HEK293 (cell line): Measurements from ENCODE around the gene MCRIP2.

Source experiments
- CTCF ChIA-PET: fragments of 350-600 bp; formaldehyde crosslinking; extraction: SDS; loops from one replicate; lab custom pipeline; 2021; ENCODE audit warnings: antibody characterized with exemption; lab: Yijun Ruan, JAX
- POLR2A ChIA-PET: fragments of 300-600 bp; formaldehyde crosslinking; extraction: SDS; loops from one replicate; lab custom pipeline; 2020; ENCODE audit warnings: antibody characterized with exemption, inconsistent platforms; lab: Yijun Ruan, JAX
- H3K27ac ChIP-seq: fragments of 200-500 bp; sonication (Bioruptor generic); 2 replicates; pipeline ENCODE4 v1.5.1; 2014; ENCODE audit warnings: low read depth, low read length, control low read depth, inconsistent platforms; ENCODE audit errors: extremely low read depth
- H3K36me3 ChIP-seq, 2 experiments: fragments of 200-500 bp in 1 of 2; sonication (Bioruptor generic) in 1 of 2; 1 replicate in 1 of 2; 2 replicates in 1 of 2; pipeline ENCODE4 v1.5.1; 2014 to 2017; ENCODE audit warnings: inconsistent platforms in 2 of 2, low read length in 2 of 2; ENCODE audit not compliant: control insufficient read depth in 2 of 2, insufficient read depth in 1 of 2
- H3K4me1 ChIP-seq: fragments of 200-500 bp; sonication (Bioruptor generic); 2 replicates; pipeline ENCODE4 v1.5.1; 2014; ENCODE audit warnings: mild to moderate bottlenecking, low read length, inconsistent platforms; ENCODE audit not compliant: control insufficient read depth, insufficient read depth
- H3K4me3 ChIP-seq: 2 replicates; pipeline ENCODE4 v1.5.1; 2011; ENCODE audit warnings: low read depth, mild to moderate bottlenecking, control low read depth, low read length, moderate library complexity
- H3K9me3 ChIP-seq: fragments of 200-500 bp; sonication (Bioruptor generic); 2 replicates; pipeline ENCODE4 v1.5.1; 2014; ENCODE audit warnings: low read depth, low read length, inconsistent platforms; ENCODE audit not compliant: control insufficient read depth, insufficient read depth
- BCL11B ChIP-seq: fragments of 450-650 bp; formaldehyde crosslinking; IDR thresholded peaks from 2 replicates; pipeline ENCODE4 v1.5.1; 2016; ENCODE audit warnings: low read depth, missing biosample characterization, missing genetic modification characterization
- CTCF ChIP-seq: fragments of 450-650 bp; formaldehyde crosslinking; IDR thresholded peaks from 2 replicates; pipeline ENCODE4 v1.5.1; 2016; ENCODE audit warnings: missing biosample characterization, missing genetic modification characterization
- HIC1 ChIP-seq: fragments of 450-650 bp; formaldehyde crosslinking; IDR thresholded peaks from 2 replicates; pipeline ENCODE4 v1.5.1; 2016; ENCODE audit warnings: missing biosample characterization, missing genetic modification characterization
- HOXA7 ChIP-seq: sonication (generic); formaldehyde crosslinking; IDR thresholded peaks from 2 replicates; pipeline ENCODE4 v1.8.1; 2022; ENCODE audit warnings: missing genetic modification reagents, borderline replicate concordance
- SCRT2 ChIP-seq: fragments of 450-650 bp; formaldehyde crosslinking; IDR thresholded peaks from 2 replicates; pipeline ENCODE4 v1.5.1; 2016; ENCODE audit warnings: missing biosample characterization, missing genetic modification characterization
- ZBTB44 ChIP-seq: fragments of 450-650 bp; IDR thresholded peaks from 2 replicates; pipeline ENCODE4 v1.5.1; 2018; ENCODE audit warnings: missing biosample characterization, mild to moderate bottlenecking, missing genetic modification characterization
- ZBTB8A ChIP-seq: fragments of 450-650 bp; formaldehyde crosslinking; IDR thresholded peaks from 2 replicates; pipeline ENCODE4 v1.5.1; 2016; ENCODE audit warnings: missing biosample characterization, missing genetic modification characterization
- ZIC2 ChIP-seq: fragments of 450-650 bp; formaldehyde crosslinking; IDR thresholded peaks from 2 replicates; pipeline ENCODE4 v1.5.1; 2016; ENCODE audit warnings: missing biosample characterization, missing genetic modification characterization
- ZNF121 ChIP-seq: fragments of 450-650 bp; formaldehyde crosslinking; IDR thresholded peaks from 2 replicates; pipeline ENCODE4 v1.5.1; 2016; ENCODE audit warnings: missing biosample characterization, missing genetic modification characterization
- ZNF157 ChIP-seq: fragments of 450-650 bp; formaldehyde crosslinking; IDR thresholded peaks from 2 replicates; pipeline ENCODE4 v1.5.1; 2016; ENCODE audit warnings: missing biosample characterization, missing genetic modification characterization
- ZNF2 ChIP-seq: fragments of 450-650 bp; formaldehyde crosslinking; IDR thresholded peaks from 2 replicates; pipeline ENCODE4 v1.5.1; 2016; ENCODE audit warnings: missing biosample characterization, missing genetic modification characterization
- ZNF221 ChIP-seq: fragments of 450-650 bp; formaldehyde crosslinking; IDR thresholded peaks from 2 replicates; pipeline ENCODE4 v1.5.1; 2017; ENCODE audit warnings: missing biosample characterization, missing genetic modification characterization, borderline replicate concordance
- ZNF311 ChIP-seq: fragments of 450-650 bp; formaldehyde crosslinking; IDR thresholded peaks from 2 replicates; pipeline ENCODE4 v1.5.1; 2017; ENCODE audit warnings: missing biosample characterization, missing genetic modification characterization, borderline replicate concordance
- ZNF571 ChIP-seq: fragments of 450-650 bp; formaldehyde crosslinking; IDR thresholded peaks from 2 replicates; pipeline ENCODE4 v1.5.0; 2017; ENCODE audit warnings: missing biosample characterization, missing genetic modification characterization
- ZNF704 ChIP-seq: fragments of 450-650 bp; formaldehyde crosslinking; IDR thresholded peaks from 2 replicates; pipeline ENCODE4 v1.5.1; 2016; ENCODE audit warnings: missing biosample characterization, missing genetic modification characterization
- ZNF76 ChIP-seq: fragments of 450-650 bp; formaldehyde crosslinking; IDR thresholded peaks from 2 replicates; pipeline ENCODE4; 2016; ENCODE audit warnings: low read depth, missing biosample characterization, missing genetic modification characterization, borderline replicate concordance
- ZNF777 ChIP-seq: fragments of 450-650 bp; formaldehyde crosslinking; IDR thresholded peaks from 2 replicates; pipeline ENCODE4 v1.5.1; 2017; ENCODE audit warnings: missing biosample characterization, missing genetic modification characterization, borderline replicate concordance
- ZXDB ChIP-seq: fragments of 450-650 bp; formaldehyde crosslinking; IDR thresholded peaks from 2 replicates; pipeline ENCODE4 v1.5.1; 2016; ENCODE audit warnings: missing biosample characterization, missing genetic modification characterization

MCRIP2 gene

GRCh38 chr16:685967-686366 lies 44.3 kb downstream of the MCRIP2 start:
- CTCF ChIA-PET: interaction anchor here (0.8 to 1.8 kb wide), 3 partner anchors 9 to 27 kb away, joined by 3 read pairs; no protein-coding TSS in a partner anchor
- peaks cover 3 to 70% of the 10 kb centered on the region in 2 experiments; a peak in 1 of 3 replicates for H3K36me3 ChIP-seq
- H3K4me3 ChIP-seq: no peak overlapping the region
- H3K27ac ChIP-seq: no peak overlapping the region
- TF ChIP-seq HIC1 (tag by site-specific recombination) (peak; percentile 87), ZBTB44 (tag by site-specific recombination) (peak; percentile 76), ZNF2 (tag by site-specific recombination) (peak; percentile 71; the same call in 1 of the 2 replicates), ZNF221 (tag by site-specific recombination) (no peak), ZNF571 (tag by site-specific recombination) (no peak), ZNF157 (tag by site-specific recombination) (no peak), HOXA7 (no peak), CTCF (tag by site-specific recombination) (peak; percentile 73), ZNF704 (tag by site-specific recombination) (no peak), ZXDB (tag by site-specific recombination) (0 out of 2 replicates have a peak, but pooled peaks have one; percentile 14), ZNF121 (tag by site-specific recombination) (no peak), BCL11B (tag by site-specific recombination) (0 out of 2 replicates have a peak, but pooled peaks have one; percentile 32), ZBTB8A (tag by site-specific recombination) (0 out of 2 replicates have a peak, but pooled peaks have one; percentile 22), ZIC2 (no peak), ZNF311 (tag by site-specific recombination) (no peak), ZNF76 (0 out of 2 replicates have a peak, but pooled peaks have one; percentile 38), ZNF777 (tag by site-specific recombination) (no peak), SCRT2 (tag by site-specific recombination) (no peak)
- TF ChIP-seq, all 188 proteins: peak for 8
- H3K9me3 ChIP-seq: no peaks in the 10 kb centered on the region
- H3K4me1 ChIP-seq: peaks cover 9% of the 10 kb centered on the region; the same call in 1 of the 2 replicates
- POLR2A ChIA-PET: interaction anchor here (0.5 to 1.5 kb wide), 2 partner anchors 9 to 85 kb away, joined by 3 to 6 read pairs; no protein-coding TSS in a partner anchor
